Stimulated activated CD8-positive, alpha-beta memory T cell treated with anti-CD3 and anti-CD28 coated beads, Interleukin-7, amount 100 ng/mL, for 48 hours (primary cell): ENCODE measurements around the gene MSANTD7.
A peak's percentile ranks its signal among the peaks of the same experiment; 100 is the strongest.
"Not testable (repeated sequence)": the region's sequence is repeated elsewhere in the genome, so short reads cannot be mapped to it uniquely, and the experiment has no call there.

Source experiments
- DNase-seq, 2 donors: peaks; one replicate each; pipeline ENCODE4 v3.0.0-alpha.2; 2020; ENCODE audit warnings: low read depth in 1 of 2; ENCODE audit errors: extremely low read depth in 1 of 2

MSANTD7 gene, protein sequence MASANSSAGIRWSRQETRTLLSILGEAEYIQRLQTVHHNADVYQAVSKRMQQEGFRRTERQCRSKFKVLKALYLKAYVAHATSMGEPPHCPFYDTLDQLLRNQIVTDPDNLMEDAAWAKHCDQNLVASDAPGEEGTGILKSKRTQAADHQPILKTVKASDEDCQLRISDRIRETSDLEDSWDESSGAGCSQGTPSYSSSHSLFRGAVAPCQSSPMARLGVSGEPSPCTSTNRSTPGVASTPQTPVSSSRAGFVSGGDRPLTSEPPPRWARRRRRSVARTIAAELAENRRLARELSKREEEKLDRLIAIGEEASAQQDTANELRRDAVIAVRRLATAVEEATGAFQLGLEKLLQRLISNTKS

DNA sequence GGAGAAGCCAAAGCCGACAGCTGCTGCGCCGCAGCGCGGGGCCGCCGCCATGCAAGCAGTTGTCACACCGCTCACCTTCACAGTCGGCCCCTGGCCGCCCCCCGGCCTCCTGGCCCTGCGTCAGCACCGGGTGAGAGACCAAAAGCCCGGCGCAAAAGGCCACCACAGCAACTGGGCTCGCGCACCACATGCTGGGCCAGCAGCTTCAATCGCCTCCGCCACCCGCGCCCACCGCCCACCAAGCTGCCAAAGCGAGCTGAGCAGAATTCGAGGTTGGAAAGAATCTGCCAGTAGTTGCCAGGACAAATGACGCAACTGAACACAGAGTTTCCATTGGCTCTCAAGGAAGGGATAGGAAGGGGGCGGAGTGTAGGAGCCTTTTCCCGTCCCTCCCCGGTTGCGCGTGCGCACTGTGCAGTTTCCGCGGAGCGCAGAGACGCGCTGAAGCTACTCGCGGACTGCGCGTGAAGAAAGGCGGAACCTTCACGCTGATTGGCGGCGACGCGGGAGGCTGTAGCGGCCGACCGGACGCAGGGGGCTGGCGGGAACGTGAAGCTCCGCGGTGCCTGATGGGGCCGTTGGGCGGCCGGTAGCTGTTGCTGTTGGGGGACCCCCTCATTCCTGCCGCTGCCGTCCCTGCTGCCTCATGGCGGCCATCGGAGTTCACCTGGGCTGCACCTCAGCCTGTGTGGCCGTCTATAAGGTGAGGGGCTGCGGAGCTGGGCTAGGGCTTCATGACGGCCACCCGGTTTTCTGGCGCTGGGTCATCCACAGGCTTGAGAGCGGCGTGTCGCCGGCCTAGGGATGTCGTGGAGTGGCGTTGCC lies at the start of gene MSANTD7, which contains the start of the genes CDNF and HSPA14:
MSANTD7 (plus strand) TSS at position 550 of the 825 bp plus-strand sequence. CDS start 3,979 bp downstream, outside the sequence.
CDNF (minus strand) TSS at position 281 of the 825 bp plus-strand sequence; CDS start at position 190, 91 bp downstream.
HSPA14 (plus strand) TSS at position 550 of the 825 bp plus-strand sequence; CDS start at position 647, 97 bp downstream.
- peak; percentile 97 to 99 for DNase-seq

DNA sequence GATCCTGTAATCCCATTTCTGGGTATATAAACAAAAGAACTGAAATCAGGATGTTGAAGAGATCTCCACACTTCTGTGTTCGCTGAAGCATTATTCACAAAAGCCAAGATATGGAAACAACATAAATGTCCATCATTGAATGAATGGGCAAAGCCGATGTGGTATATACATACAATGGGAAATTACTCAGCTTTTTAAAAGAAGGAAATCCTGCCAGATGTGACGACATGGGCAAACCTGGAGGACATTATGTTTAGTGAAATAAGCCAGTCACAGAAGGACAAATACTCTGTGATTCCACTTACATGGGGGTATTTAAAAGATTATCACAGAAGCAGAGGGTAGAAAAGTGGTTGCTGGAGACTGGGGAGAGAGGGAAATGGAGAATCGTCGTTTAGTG lies 39.5 kb upstream of the MSANTD7 start:
- no peak for DNase-seq

DNA sequence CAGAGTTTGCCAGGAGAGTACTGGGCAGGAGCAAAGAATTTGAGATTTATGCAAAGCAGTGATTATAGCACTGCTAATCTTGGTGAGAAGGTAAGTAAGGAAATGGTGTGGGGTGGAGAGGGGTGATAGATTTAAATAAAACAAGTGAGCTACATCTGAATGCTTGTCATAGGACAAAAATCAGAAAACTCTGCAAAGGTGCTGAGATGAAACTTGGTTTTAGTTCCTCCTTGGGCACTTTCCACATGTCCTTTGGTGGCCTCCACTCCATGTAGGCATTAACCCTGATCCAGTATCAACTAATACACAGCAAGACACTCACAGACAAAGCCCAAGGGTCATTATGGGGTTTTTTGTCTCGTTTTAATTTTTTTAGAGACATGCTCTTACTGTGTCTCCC lies 37.7 kb upstream of the MSANTD7 start:
- no peak for DNase-seq

DNA sequence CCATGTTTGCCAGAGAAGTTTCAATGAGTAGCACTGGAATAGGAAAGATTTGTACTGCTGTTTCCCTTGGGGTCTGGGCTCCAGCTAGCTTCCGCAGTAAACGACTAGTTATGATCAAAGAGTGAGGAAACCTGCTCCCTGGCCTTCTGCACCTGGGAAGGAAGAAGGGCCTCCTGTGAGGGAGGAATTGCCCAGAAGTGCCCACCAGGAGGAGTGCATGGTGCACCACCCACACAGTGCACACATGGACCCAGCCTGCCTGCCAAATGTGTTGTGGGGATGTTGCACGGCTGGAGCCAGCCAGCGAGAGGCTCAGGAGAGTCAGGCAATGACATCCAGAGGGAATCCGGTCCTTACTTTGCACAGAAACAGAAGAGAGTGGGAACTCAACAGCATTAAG lies 36.4 kb upstream of the MSANTD7 start:
- no peak for DNase-seq

DNA sequence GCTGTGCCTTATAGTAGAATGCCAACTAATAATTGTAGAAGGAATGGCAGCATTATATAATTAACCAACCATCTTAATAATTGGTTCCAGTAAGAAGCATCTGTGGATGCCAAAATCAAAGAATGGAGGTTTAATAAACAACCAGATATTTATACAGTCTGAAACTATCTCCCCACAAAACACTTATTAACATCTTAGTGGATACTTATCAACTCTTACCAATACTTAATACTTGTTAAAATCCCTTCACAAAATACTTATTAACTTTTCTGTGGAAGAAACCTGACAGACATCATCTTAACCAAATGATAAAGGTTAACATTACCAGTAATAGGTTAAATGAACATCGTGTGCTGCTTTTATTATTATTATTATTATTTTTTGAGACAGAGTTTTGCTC lies 34.3 kb upstream of the MSANTD7 start:
- no peak for DNase-seq

DNA sequence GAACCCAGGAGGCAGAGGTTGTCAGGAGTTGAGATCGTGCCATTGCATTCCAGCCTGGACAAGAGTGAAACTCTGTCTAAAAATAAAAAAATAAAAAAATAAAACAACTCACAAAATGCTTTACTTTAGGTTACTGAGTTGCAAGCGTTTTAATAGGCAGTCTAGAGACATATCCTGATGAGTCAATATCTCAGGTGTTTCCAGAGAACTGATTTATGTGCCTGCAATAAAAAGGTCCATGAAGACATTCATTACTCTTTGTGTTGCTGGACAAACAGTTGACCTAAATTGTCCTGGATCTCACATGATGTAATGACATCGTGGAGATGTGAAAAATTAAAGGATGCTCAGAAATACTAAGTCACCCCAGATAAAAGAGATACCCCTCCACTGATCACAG lies 31.8 kb upstream of the MSANTD7 start:
- no peak for DNase-seq

DNA sequence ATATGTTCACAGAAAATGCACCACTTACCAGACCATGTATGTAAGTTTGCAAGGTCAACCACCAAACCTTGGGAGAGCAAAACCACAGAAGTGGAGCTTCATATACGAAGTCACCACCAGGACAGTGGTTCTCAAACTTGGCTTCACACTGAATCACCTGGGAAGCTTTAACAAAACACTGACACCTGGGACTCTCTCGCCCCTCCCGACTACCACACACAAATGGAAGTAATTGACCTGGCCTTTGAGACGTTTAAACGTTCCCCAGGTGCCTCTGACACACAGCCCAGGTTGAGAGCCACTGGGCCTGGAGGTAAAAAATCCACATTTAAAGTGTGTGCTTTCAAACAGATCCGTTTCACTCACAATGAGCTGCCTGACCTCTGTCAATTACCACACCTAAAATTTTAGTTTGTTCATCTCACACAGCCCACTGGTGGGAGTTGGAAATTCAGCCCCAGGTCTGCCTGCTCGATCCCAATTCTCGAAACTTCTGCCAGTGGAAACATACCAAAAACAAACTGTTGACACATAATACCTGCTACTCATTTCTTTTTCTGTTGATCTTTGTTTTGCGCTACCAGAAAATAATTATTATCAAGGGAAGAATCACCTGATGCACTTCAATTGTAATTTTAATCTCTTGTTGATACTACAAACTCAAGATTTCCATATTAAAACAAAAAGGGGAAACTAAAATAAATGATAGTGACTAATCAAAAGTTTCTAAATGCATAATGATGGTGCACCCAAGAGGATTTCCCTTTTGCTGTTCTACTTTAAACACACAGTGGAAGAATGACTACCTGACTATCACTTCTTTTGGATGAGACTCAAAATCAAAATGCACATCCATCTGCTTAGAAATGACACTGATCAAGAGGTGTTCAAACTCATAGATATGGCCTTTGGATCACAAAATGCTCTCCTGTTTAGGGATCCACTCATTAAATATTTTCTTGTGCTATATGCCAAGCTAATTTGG lies 26.8 kb upstream of the MSANTD7 start:
- DNase-seq, result no peak

DNA sequence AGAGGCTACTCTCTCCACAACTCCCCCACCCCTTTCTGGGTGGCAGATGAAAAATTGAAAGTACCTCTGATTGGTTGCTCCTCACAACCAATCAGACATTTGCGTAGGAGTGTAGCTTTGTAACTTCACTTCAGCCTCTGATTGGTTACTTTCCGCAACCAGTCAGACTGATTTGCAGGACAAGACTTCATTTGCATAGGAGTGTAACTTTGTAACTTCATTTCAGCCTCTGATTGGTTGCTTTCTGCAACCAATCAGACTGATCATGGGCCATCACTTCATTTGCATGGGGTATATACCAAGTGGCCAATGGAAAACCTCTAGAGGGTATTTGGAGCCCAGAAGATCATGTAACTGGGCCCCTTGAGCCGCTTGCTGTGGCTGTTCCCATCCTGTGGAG lies 25.8 kb upstream of the MSANTD7 start:
- no peak for DNase-seq

DNA sequence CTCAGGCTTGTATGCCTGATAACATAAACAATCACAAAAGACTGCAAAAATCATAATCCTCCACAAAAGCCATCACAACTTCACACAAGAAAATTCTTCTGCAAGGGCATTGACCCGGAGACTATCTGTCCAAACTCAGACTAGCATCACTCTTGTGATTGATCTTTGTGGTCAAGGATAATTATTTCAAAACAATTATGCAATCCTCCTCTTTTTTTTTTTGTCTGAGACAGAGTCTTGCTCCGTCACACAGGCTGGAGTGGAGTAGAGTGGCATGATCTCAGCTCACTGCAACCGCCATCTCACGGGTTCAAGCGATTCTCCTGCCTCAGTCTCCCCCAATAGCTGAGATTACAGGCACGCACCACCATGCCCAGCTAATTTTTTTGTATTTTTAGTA lies 22.4 kb upstream of the MSANTD7 start:
- no peak for DNase-seq

DNA sequence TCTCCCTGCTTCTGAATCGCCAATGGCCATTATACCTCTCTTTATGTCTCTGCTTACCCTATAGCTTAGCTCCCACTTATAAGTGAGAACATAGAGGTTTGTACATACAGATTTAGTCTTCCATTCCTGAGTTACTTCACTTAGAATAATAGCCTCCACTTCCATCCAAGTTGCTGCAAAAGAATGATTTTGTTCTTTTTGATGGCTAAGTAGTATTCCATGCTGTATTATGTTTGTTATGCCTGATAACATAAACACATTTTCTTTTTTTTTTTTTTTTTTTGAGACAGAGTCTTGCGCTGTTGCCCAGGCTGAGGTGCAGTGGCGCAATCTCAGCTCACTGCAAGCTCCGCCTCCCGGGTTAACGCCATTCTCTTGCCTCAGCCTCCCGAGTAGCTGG lies 21.4 kb upstream of the MSANTD7 start:
- not testable (repeated sequence) for DNase-seq

DNA sequence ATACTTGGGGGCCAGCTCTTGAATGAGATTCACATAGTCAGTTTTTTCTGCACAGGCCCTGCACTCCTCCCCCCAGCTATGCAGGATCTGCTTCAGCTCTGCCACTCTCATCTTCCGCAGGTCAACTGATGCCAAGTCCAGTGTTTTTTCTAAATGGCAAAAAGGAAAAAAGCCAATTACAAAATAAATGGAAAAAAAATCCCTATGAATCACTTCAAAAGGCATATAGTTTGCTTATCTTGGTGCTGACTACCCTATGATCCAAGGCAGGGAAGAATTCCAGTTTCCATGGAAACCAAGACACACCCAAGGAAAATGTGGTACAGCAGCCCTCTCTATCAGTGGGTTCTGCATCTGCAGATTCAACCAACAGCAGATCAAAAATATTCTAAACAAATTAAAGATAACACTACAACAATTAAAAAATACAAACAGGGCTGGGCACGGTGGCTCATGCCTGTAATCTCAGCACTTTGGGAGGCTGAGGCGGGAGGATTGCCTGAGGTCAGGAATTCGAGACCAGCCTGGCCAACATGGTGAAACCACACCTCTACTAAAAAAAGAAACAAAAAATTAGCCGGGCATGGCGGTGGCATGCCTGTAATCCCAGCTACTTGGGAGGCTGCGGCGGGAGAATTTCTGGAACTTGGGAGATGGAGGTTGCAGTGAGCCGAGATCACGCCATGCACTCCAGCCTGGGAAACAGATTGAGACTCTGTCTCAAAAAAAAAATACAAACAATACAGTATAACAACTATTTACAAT lies 17.9 kb upstream of the MSANTD7 start:
- DNase-seq, result no peak

DNA sequence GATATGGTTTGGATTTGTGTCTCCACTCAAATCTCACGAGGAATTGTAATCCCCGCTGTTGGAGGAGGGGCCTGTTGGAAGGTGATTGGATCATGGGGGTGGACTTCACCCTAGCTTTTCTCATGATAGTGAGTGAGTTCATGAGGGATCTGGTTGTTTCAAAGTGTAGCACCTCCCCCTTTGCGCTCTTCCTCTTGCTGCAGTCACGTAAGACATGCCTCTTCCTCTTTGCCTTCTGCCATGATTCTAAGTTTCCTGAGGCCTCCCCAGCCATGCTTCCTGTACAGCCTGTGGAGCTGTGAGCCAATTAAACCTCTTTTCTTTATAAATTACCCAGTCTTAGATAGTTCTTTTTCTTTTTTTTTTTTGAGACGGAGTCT lies 17.3 kb upstream of the MSANTD7 start:
- no peak for DNase-seq

DNA sequence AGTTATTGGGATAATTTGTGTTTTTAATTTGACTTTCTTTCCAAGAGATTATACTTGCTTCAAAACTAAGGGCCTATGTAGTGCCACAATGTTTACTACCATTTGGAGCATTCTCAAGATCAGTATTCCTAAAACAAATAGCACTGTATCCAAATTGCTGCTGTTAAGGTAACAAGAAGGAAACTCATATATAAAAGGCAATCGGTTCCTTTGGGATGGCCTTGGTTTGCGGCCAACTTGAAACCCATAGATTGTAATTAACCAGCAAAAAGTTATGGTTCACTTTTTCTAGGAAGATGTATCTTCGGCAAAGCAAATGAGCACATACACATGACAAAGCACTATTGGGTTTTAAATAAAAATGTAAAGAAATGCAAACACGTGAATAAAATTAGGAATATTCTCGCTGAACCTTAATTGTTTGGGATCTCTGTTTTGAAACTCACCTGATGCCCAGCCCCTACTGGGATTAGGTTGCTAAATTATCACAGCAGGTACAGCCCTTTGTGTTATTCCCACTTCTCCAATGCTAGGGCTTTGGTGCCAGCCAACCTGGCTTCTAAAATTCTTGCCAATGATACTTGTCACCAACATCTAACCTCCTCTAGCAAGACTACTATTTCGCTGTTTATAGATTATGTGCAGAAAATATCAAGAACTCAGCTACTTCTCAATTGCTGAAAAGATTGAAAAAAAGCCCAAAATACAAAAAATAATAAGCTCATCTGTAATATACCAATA lies 16.3 kb upstream of the MSANTD7 start:
- no peak for DNase-seq

DNA sequence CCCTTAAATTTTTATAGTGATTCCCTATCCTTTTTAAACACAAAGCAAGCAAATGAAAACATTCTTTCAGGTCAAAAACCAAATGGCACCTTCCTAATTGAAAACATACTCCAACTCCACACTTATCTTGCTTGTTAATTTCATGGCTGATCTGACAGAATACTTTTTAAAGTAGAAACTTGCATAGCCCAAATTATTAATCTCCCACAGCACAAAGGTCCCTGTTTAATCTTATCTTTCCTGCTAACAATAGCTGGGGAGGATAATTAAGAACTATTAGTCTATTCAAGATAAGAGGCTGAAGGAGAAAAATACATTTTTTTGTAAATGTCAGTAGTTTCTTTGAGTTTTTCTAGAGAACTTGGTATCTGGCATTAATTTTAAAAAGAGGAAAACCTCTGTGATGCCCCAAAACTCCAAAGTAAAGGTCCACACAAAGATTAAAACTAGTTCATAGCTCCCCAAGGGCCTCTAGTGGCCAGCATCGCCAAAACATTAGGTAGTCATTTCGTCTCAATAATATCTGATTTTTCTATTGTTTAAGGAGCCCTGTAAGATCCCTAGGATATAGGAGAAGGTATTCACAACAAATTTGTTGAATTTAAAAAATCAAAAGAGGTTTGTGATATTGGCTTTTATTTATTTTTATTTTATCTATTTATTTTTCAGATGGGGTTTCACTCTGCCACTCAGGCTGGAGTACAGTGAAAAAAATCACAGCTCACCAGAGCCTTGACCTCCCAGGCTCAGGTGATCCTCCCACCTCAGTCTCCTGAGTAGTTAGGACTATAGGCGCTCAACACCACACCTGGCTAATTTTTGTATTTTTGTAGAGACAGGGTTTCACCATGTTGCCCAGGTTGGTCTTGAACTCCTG lies 15.0 kb upstream of the MSANTD7 start:
- no peak for DNase-seq

DNA sequence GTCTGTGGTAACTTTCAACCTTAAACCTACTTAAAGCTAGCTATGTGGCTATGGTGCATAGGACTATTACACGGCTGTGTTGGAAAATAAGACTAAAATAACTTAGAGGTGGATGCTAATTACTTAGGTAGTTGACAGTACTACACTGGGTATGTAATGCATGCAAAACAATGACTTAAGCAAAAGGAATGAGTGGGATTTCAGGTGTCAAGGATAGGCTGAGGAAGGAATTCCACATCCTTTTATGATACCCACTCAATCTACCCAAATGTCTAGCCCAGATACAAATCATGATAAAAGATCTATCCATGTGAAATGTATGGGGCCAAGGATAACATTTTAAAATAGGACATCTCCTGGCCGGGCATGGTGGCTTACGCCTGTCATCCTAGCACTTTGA lies 14.1 kb upstream of the MSANTD7 start:
- DNase-seq, result no peak

DNA sequence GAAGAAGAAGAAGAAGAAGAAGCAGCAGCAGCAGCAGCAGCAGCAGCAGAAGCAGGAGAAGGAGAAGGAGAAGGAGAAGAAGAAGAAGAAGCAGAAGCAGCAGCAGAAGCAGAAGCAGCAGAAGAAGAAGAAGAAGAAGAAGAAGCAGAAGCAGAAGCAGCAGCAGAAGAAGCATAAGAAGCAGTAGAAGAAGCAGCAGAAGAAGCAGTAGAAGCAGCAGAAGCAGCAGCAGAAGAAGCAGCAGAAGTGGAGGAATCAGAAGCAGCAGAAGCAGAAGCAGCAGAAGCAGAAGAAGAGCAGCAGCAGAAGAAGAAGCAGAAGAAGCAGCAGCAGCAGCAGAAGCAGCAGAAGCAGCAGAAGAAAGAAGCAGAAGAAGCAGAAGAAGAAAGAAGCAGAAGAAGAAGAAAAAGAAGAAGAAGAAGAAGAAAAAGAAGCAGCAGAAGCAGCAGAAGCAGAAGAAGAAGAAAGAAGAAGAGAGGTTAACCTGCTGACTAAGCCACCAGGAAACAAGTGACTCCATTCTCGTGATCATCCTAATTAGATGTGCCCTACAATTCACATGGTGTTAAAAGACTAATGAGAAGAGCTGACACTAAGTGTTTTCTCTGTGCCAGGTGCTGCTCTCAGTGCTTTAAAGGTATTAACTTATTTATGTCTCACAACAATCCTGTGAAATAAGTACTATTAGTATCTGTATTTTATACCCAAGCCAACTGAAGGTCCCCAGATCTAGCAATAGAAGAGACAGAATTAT lies 11.9 kb upstream of the MSANTD7 start:
- DNase-seq, result no peak

DNA sequence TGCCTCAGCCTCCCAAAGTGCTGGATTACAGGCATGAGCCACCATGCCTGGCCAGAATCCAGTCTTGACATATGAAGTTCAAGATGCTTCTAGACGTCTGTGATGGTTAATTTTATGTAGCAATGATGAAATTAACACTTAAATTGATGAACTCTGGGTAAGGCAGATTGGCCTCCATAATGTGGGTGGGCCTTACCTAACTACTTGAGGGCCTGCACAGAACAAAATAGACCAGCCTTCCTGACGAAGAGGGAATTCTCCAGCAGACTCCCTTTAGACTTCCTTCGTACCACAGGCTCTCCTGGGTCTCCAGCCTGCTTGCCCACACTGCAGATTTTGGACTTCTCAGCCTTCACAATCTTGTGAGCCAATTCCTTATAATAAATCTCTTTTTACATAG lies 5.0 kb upstream of the MSANTD7 start:
- no peak for DNase-seq

DNA sequence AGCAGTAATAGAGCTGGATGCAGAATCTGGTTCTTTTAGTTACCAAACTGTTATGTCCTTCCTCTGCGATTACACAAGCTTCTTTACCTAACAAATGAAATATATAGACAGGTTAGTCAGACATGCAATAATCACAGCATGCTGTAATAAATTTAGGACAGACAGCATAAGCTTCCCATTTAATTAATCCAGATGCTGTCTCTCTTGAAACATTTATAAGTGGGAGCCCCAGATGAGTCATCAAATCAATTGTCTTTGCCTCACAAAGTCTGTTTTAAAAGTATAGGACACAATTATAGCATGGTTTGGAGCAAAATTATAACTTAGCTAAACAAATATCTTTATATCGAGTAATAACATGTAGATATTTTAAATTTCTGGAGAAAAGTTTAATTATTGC lies 1.9 kb upstream of the MSANTD7 start:
- no peak for DNase-seq
